Measurements from ENCODE around the gene YIPF1. TPM values are rescaled to one million over a fixed set of nuclear protein-coding genes. Genes with fewer than 3 reads are reported as not detected.
A peak's percentile ranks its signal among the peaks of the same experiment; 100 is the strongest.
"Not testable (repeated sequence)": the region's sequence is repeated elsewhere in the genome, so short reads cannot be mapped to it uniquely, and the experiment has no call there.

The YIPF1 gene
- polyA plus RNA-seq, 10 donors = 12.7 to 17.1 (median 14.3) TPM

GRCh38 chr1:53847980-53848379 is 41.6 kb downstream of the YIPF1 start:
- no peak for DNase-seq

GRCh38 chr1:53842347-53842746 is 47.2 kb downstream of the YIPF1 start:
- DNase-seq = no peak

GRCh38 chr1:53838654-53838974 is 51.0 kb downstream of the YIPF1 start:
- no peak for DNase-seq

- DNase-seq = peak; percentile 96 to 99 (median 96)
These were observed 51.5 kb downstream of the YIPF1 start, which contains the start of gene NDC1 for GRCh38 chr1:53837924-53838653. NDC1 (minus strand) TSS chr1:53838296; CDS start chr1:53838261, 35 bp downstream.

DNA sequence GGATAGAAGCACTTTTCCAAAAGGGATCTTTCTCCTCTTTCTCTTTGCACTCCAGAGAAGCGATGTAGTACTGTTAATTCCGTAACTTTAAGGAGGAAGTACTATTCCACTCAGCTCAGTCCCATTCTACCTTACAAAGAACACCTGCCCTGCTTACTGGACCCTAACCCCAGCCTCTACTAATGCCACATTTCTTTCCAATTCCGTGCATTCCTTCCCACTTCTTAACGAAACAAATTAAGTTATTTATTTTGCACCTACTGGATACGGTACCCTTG is 52.0 kb downstream of the YIPF1 start:
- no peak for DNase-seq

GRCh38 chr1:53835491-53835890 is 54.1 kb downstream of the YIPF1 start:
- DNase-seq = no peak

DNA sequence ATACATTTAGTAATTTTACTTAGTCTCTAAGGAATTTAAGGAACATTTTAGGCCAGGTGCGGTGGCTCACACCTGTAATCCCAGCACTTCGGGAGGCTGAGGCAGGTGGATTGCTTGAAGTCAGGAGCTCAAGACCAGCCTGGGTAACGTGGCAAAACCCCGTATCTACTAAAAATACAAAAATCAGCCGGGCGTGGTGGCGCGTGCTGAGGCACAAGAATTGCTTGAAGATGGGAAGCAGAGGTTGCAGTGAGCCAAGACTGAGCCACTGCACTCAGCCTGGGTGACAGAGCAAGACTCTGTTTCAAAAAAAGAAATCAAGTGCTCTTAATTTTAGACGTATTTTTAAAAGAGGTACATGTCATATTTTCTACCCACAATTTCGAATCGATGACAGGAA is 54.8 kb downstream of the YIPF1 start:
- no peak for DNase-seq

DNA sequence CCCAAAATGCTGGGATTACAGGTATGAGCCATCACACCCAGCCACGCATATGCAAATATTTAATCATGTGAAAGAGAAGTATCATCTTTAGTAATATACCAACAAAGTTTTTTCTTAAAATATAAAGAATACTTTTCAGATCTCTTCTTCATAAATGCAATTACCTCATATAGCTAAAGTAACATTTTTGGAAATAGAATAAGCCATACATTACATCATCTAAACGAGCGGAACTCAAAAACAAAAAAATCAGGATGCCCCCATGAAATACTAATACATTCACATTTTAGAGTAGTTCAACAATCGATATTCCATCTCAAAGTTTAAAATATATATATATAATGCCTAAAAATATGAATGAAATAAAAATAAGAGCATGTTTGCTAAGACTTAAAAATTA is 56.2 kb downstream of the YIPF1 start:
- DNase-seq = no peak

- DNase-seq = no peak
These were observed 63.2 kb downstream of the YIPF1 start for GRCh38 chr1:53826367-53826766.

GRCh38 chr1:53825306-53825705 is 64.3 kb downstream of the YIPF1 start:
- DNase-seq = no peak

GRCh38 chr1:53822931-53823330 is 66.7 kb downstream of the YIPF1 start:
- DNase-seq = no peak

- DNase-seq = no peak
These were observed 68.2 kb downstream of the YIPF1 start for GRCh38 chr1:53821380-53821779.

DNA sequence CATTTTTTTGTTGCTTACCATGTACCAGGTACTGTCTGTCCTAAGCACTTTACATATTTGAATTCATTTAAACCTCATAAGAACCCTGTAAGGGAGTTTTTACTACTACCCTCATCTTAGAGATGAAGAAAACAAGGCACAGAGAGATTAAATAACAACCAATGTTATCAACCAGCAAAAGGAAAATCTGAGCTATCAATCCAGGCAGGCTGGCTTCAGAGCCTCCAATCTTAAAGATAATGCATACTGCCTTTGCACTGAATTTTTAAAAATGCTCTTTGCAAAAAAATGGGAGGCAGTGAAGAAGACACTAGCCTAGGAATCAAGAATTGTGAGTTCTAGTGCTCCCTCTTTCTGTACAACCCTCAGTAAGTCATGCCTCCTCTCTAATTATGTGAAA is 70.2 kb downstream of the YIPF1 start:
- no peak for DNase-seq

DNA sequence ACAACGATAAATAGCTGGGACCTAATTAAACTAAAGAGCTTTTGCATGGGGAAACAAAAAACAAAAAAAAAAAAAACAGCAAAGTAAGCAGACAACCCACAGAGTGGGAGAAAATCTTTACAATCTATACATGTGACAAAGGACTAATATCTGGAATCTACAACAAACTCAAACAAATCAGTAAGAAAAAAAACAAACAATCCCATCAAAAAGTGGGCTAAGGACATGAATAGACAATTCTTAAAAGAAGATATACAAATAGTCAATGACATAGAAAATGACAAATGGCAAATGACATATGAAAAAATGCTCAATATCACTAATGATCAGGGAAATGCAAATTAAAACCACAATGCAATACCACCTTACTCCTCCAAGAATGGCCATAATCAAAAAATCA is 73.0 kb downstream of the YIPF1 start:
- not testable (repeated sequence) for DNase-seq

DNA sequence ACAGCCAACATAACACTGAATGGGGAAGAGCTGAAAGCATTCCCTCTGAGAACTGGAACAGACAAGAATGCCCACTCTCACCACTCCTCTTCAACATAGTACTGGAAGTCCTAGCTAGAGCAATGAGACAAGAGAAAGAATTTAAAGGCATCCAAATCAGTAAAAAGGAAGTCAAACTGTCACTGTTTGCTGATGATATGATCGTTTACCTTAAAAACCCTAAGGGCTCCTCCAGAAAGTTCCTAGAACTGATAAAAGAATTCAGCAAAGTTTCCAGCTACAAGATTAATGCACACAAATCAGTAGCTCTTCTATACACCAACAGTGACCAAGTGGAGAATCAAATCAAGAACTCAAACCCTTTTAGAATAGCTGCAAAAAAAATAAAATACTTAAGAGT is 74.1 kb downstream of the YIPF1 start:
- not testable (repeated sequence) for DNase-seq

- no peak for DNase-seq
These were observed 78.2 kb downstream of the YIPF1 start for GRCh38 chr1:53811414-53811851.

DNA sequence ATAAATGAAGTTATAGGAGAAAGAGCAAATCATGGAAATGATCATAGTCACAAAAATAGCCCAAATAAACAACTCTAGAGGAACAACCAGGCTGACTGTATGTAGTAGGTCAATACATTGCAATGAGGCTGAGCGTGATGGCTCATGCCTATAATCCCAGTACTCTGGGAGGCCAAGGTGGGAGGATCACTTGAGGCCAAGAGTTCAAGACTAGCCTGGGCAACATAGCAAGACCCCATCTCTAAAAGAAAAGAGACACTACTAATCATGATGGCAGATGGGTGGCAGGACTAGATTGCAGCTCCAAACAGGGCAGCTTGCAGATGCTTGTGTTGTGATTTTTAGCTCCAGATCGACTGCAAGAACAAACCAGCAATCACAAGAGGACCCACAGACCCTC is 79.1 kb downstream of the YIPF1 start:
- DNase-seq = no peak

- DNase-seq = no peak
These were observed 79.6 kb downstream of the YIPF1 start for GRCh38 chr1:53810007-53810406.

GRCh38 chr1:53807916-53808315 is 81.7 kb downstream of the YIPF1 start:
- DNase-seq = no peak

GRCh38 chr1:53804791-53805505 is 84.6 kb downstream of the YIPF1 start:
- DNase-seq = no peak

DNA sequence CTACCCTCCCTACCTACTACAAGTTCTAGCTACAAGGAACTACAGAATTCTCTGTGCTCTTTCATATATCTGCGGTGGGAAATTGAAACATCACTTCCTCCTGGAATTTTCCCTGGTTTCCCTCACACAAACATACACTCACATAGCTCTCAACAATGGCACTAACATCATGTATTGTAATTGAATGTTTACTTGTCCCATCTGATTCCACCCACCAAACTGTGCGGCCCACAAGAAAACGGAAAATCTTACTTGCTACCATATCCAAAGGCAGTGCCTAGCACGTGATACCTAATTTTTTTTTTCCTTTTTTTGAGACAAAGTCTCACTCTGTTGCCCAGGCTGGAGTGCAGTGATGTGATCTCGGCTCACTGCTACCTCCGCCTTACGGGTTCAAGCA is 85.4 kb downstream of the YIPF1 start:
- DNase-seq = no peak
